VCaP (cell line): ENCODE data around the gene SPATS2L.

Experiments
- H3K27ac ChIP-seq: fragments of 450-650 bp; 2 replicates; pipeline ENCODE4 v1.5.1; 2017
- CTCF ChIP-seq: fragments of 450-650 bp; conservative IDR thresholded peaks from 2 replicates; pipeline ENCODE4 v1.5.1; 2017; ENCODE audit warnings: mild to moderate bottlenecking, moderate library complexity

Gene SPATS2L

DNA sequence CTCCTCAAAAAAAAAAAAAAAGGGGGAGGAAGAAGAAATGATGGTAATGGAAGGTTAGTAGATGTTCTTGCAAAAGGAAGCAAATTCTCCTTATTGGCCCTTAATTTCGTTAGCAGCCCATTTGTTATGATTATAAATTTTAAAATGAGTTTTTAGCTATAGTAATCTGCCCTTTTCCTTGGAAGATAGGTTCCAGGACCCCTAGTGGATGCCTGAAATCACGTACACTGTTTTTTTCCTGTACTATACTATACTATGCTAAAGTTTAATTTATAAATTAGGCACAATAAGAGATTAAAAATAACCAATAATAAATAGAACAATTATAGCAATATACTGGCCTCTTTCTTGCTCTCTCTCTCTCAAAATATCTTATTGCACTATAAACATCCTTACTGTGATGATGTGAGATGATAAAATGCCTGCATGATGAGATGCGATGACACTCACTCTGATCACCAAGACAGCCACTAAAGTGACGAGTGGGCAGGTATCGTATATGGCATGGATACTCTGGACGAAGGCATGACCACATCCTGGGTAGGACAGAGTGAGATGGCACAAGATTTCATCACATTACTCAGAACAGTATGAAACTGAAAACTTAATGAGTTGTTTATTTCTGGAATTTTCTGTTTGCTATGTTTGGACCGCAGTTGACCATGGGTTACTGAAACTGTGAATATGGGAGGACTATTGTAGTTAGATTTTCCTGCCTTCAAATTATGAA lies 116.2 kb downstream of the SPATS2L start:
- H3K27ac ChIP-seq, result no peak overlapping the region
- TF ChIP-seq CTCF, result peak; percentile 33; the same call in 1 of the 2 replicates

DNA sequence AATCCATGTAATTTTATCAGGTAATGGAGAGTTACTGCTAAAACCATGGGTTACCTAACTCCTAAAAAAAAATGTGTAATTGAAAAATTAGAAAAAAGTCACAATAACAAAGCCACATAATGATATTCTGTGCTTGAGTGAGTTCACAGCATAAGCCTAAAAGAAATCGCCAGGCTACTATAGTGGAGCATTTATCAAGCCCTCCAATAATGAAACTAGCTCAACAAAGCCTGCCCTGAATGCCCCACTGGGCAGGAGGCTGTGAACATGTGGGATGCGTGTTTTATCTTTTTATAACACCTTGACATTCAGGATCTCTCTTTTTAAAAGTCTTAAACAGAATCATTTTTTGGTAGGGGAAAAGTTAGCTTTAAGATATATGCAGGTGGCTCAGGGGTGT lies 117.0 kb downstream of the SPATS2L start:
- H3K27ac ChIP-seq, result no peak overlapping the region
- no peak for TF ChIP-seq CTCF

- TF ChIP-seq CTCF, result no peak
- no peak overlapping the region for H3K27ac ChIP-seq
Observed at GRCh38 chr2:200425026-200425821, 118.7 kb downstream of the SPATS2L start.

- H3K27ac ChIP-seq, result no peak overlapping the region
- TF ChIP-seq CTCF, result no peak
Observed at GRCh38 chr2:200426754-200427153, 120.3 kb downstream of the SPATS2L start.

- H3K27ac ChIP-seq, result no peak overlapping the region
- TF ChIP-seq CTCF, result no peak
Observed at GRCh38 chr2:200428961-200429665, 122.6 kb downstream of the SPATS2L start.

DNA sequence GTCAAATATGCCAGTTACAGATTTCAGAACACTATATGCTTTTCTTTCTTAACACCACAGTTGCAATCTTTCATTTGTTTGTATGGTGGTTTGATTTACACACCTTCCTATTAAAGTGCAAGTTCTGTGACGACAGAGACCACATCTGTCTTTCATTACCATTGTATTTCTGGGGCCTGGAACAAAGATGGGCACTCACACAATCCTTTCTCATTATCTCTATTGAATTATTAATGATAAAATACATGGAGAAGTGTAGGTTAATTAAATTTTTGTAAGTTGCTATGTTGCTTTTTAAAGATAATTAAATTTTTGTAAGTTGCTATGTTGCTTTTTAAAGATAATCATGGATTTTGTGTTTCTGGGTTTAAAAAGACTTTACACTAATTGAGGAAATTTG lies 123.5 kb downstream of the SPATS2L start:
- H3K27ac ChIP-seq, result no peak overlapping the region
- TF ChIP-seq CTCF, result no peak
